K562 (cell line): Measurements from ENCODE around the gene FERMT3. TPM values are rescaled to one million over a fixed set of nuclear protein-coding genes. Genes with fewer than 3 reads are reported as not detected.

Source experiments
- ATAC-seq: fragments of 200-7000 bp; cut with Tn5 transposase; 3 replicates; pipeline ENCODE4 v1.9.1; 2020; ENCODE audit warnings: moderate library complexity
- BruUV-seq: library from RNA; stranded (reverse); fragments of 400-500 nt; replicated peaks from 2 replicates; lab custom pipeline; 2021; lab: Mats Ljungman, UMichigan
- CTCF ChIA-PET: fragments of 300-600 bp; formaldehyde crosslinking; extraction: SDS; loops from one replicate; lab custom pipeline; 2021; ENCODE audit warnings: low intra/inter-chr PET ratio; lab: Yijun Ruan, JAX
- POLR2A ChIA-PET: fragments of 300-600, 350-650 bp; sonication (Branson Sonifier 250); formaldehyde crosslinking; extraction: SDS; loops from one replicate; lab custom pipeline; 2021; ENCODE audit warnings: antibody characterized with exemption, inconsistent platforms; lab: Yijun Ruan, JAX
- DNase-seq, 4 experiments: peaks; one replicate each; pipeline versions ENCODE4 v3.0.0 to v3.0.0-alpha.2; 2011 to 2018; ENCODE audit warnings: low spot score in 3 of 4, mixed read lengths in 3 of 4; ENCODE audit errors: extremely low read depth in 1 of 4
- FAIRE-seq: peaks from 2 replicates; lab custom pipeline; 2011; peaks lifted over from hg19 to GRCh38; lab: Jason Lieb, UNC
- H2AFZ ChIP-seq: 2 replicates; pipeline ENCODE4 v1.6.0; 2011; ENCODE audit warnings: low read depth, low read length, control low read depth, inconsistent platforms
- H3K27ac ChIP-seq: fragments of 200-600 bp; 3 replicates; pipeline ENCODE4 v1.8.0; 2011; ENCODE audit warnings: low read depth, mild to moderate bottlenecking, control low read depth, inconsistent platforms, low read length, moderate library complexity, mixed read lengths; ENCODE audit errors: extremely low read depth
- H3K27me3 ChIP-seq, 2 experiments: fragments of 300-600 bp in 1 of 2; 2 replicates in 1 of 2; 3 replicates in 1 of 2; pipeline versions ENCODE4 v1.6.0 to v1.8.0; 2011; ENCODE audit warnings: inconsistent platforms in 2 of 2, low read length in 2 of 2, mild to moderate bottlenecking in 1 of 2, mixed read lengths in 1 of 2, moderate library complexity in 1 of 2; ENCODE audit not compliant: control insufficient read depth in 2 of 2, insufficient read depth in 2 of 2
- H3K36me3 ChIP-seq: fragments of 300-600 bp; 3 replicates; pipeline ENCODE4 v1.8.0; 2011; ENCODE audit warnings: mild to moderate bottlenecking, low read length, inconsistent platforms; ENCODE audit not compliant: control insufficient read depth, insufficient read depth
- H3K4me1 ChIP-seq, 2 experiments: fragments of 200-600 bp in 1 of 2; replicated peaks in 1 of 2; 2 replicates in 1 of 2; 3 replicates in 1 of 2; pipeline versions ENCODE4 v1.5.1 to v1.8.0; 2011; ENCODE audit warnings: inconsistent platforms in 2 of 2, low read length in 2 of 2, mild to moderate bottlenecking in 1 of 2, mixed read lengths in 1 of 2, moderate library complexity in 1 of 2; ENCODE audit not compliant: control insufficient read depth in 2 of 2, insufficient read depth in 2 of 2
- H3K4me2 ChIP-seq: 2 replicates; pipeline ENCODE4 v1.6.1; 2011; ENCODE audit warnings: low read length, control low read depth, inconsistent platforms, mixed read lengths; ENCODE audit not compliant: insufficient read depth
- H3K4me3 ChIP-seq: fragments of 200-600 bp; sonication (generic), shearing (Covaris generic); 2 replicates; pipeline ENCODE4 v1.5.1; 2016; ENCODE audit warnings: control low read depth, inconsistent platforms
- H3K79me2 ChIP-seq: fragments of 200-600 bp; 3 replicates; pipeline ENCODE4 v1.8.0; 2011; ENCODE audit warnings: low read length, inconsistent platforms; ENCODE audit not compliant: control insufficient read depth, insufficient read depth
- H3K9ac ChIP-seq, 2 experiments: 2 replicates each; pipeline versions ENCODE4 v1.6.0 to v1.6.1; 2011; ENCODE audit warnings: low read depth in 2 of 2, low read length in 2 of 2, control low read depth in 1 of 2, inconsistent platforms in 1 of 2, mild to moderate bottlenecking in 1 of 2, mixed read lengths in 1 of 2; ENCODE audit not compliant: insufficient read depth in 1 of 2
- H3K9me1 ChIP-seq: one replicate; pipeline ENCODE4 v1.6.0; 2011; ENCODE audit warnings: inconsistent platforms, mild to moderate bottlenecking, low read length, moderate library complexity; ENCODE audit not compliant: control insufficient read depth, insufficient read depth
- H3K9me3 ChIP-seq: replicated peaks from 2 replicates; pipeline ENCODE4 v1.5.1; 2011; ENCODE audit warnings: low read depth, low read length, inconsistent platforms; ENCODE audit not compliant: control insufficient read depth, insufficient read depth
- H4K20me1 ChIP-seq: replicated peaks from 2 replicates; pipeline ENCODE4 v1.6.1; 2011; ENCODE audit warnings: low read length, inconsistent platforms, mixed read lengths; ENCODE audit not compliant: control insufficient read depth, insufficient read depth
- ARID1B ChIP-seq: fragments of 450-650 bp; IDR thresholded peaks from 2 replicates; pipeline ENCODE4 v1.6.1; 2016; ENCODE audit warnings: antibody characterized with exemption, mild to moderate bottlenecking, inconsistent platforms
- ASH1L ChIP-seq: fragments of 450-650 bp; IDR thresholded peaks from 2 replicates; pipeline ENCODE4 v1.6.1; 2018; ENCODE audit warnings: borderline replicate concordance, mild to moderate bottlenecking, low read depth; ENCODE audit not compliant: partially characterized antibody
- ETS1 ChIP-seq: conservative IDR thresholded peaks from 2 replicates; pipeline ENCODE4 v1.6.1; 2011; ENCODE audit warnings: low read depth, mild to moderate bottlenecking, low read length; ENCODE audit not compliant: control insufficient read depth
- KAT8 ChIP-seq: fragments of 450-650 bp; IDR thresholded peaks from 2 replicates; pipeline ENCODE4 v1.6.1; 2016; ENCODE audit warnings: low read depth, mild to moderate bottlenecking
- KLF16 ChIP-seq: IDR thresholded peaks from 2 replicates; pipeline ENCODE4 v1.6.1; 2016; ENCODE audit warnings: antibody characterized with exemption
- MAFF ChIP-seq: IDR thresholded peaks from 2 replicates; pipeline ENCODE4 v1.6.1; 2012; ENCODE audit warnings: low read length, improper control_type of control experiment
- MXD1 ChIP-seq: fragments of 250-450 bp; sonication (Bioruptor Pico); IDR thresholded peaks from 2 replicates; pipeline ENCODE4 v1.8.0; 2021; ENCODE audit warnings: borderline replicate concordance, mild to moderate bottlenecking, moderate library complexity; ENCODE audit not compliant: poor library complexity, severe bottlenecking
- NCOR1 ChIP-seq: fragments of 450-650 bp; IDR thresholded peaks from 2 replicates; pipeline ENCODE4 v1.6.1; 2016; ENCODE audit warnings: mild to moderate bottlenecking, moderate library complexity
- NFIX ChIP-seq: fragments of 250-450 bp; sonication (Bioruptor Pico); IDR thresholded peaks from 2 replicates; pipeline ENCODE4 v1.4.0; 2020; ENCODE audit warnings: low read depth, mild to moderate bottlenecking, moderate library complexity
- POLR2G ChIP-seq: fragments of 200-400 bp; formaldehyde crosslinking; IDR thresholded peaks from 2 replicates; pipeline ENCODE4 v1.6.1; 2017; ENCODE audit warnings: low read depth, mild to moderate bottlenecking, antibody characterized with exemption, low read length, moderate library complexity
- POLR3A ChIP-seq: IDR thresholded peaks from 2 replicates; pipeline ENCODE4 v1.6.1; 2011; ENCODE audit warnings: borderline replicate concordance, mild to moderate bottlenecking, moderate library complexity; ENCODE audit not compliant: insufficient read length, insufficient read depth; ENCODE audit errors: extremely low read depth
- RAD51 ChIP-seq: fragments of 450-650 bp; IDR thresholded peaks from 2 replicates; pipeline ENCODE4 v1.7.1; 2016; ENCODE audit warnings: low read depth, mild to moderate bottlenecking, borderline replicate concordance
- RBM15 ChIP-seq: fragments of 200-400 bp; formaldehyde crosslinking; IDR thresholded peaks from 2 replicates; pipeline ENCODE4 v1.6.1; 2018; ENCODE audit warnings: mild to moderate bottlenecking, low read length, moderate library complexity; ENCODE audit not compliant: insufficient read depth
- SMC3 ChIP-seq: conservative IDR thresholded peaks from 2 replicates; pipeline ENCODE4 v1.6.1; 2011; ENCODE audit warnings: low read depth, low read length, improper control_type of control experiment; ENCODE audit not compliant: insufficient read depth
- SOX6 ChIP-seq: fragments of 450-650 bp; IDR thresholded peaks from 2 replicates; pipeline ENCODE4 v1.6.1; 2014; ENCODE audit warnings: mild to moderate bottlenecking
- SRSF3 ChIP-seq: fragments of 200-400 bp; formaldehyde crosslinking; IDR thresholded peaks from 2 replicates; pipeline ENCODE4 v1.6.1; 2016; ENCODE audit warnings: mild to moderate bottlenecking, low read length, moderate library complexity; ENCODE audit not compliant: insufficient read depth
- SUPT5H ChIP-seq: fragments of 450-650 bp; IDR thresholded peaks from 2 replicates; pipeline ENCODE4 v1.6.1; 2016
- TFAP4 ChIP-seq: sonication (generic); formaldehyde crosslinking; IDR thresholded peaks from 2 replicates; pipeline ENCODE4 v1.8.0; 2022; ENCODE audit warnings: missing genetic modification reagents, mild to moderate bottlenecking, moderate library complexity, borderline replicate concordance
- ZNF124 ChIP-seq: sonication (generic); formaldehyde crosslinking; IDR thresholded peaks from 2 replicates; pipeline ENCODE4 v1.8.1; 2022; ENCODE audit warnings: missing genetic modification reagents
- ZNF197 ChIP-seq: fragments of 200-800 bp; sonication (Bioruptor generic); IDR thresholded peaks from 2 replicates; pipeline ENCODE4 v1.6.1; 2016; ENCODE audit warnings: low read depth, missing genetic modification characterization, missing compliant biosample characterization
- ZNF347 ChIP-seq: fragments of 450-650 bp; formaldehyde crosslinking; IDR thresholded peaks from 2 replicates; pipeline ENCODE4 v1.4.0; 2020; ENCODE audit warnings: low read depth, mild to moderate bottlenecking, moderate library complexity
- WGBS: fragments of 100-300 bp; shearing (Covaris generic); methylation state at CpG from one replicate; pipeline ENCODE4 v1.1.6; 2016; ENCODE audit warnings: low coverage, mixed read lengths; ENCODE audit not compliant: insufficient coverage; ENCODE audit errors: missing lambda C conversion rate; 5-methylcytosine and 5-hydroxymethylcytosine counted together
- in situ Hi-C: fragments of 300-500 bp; cut with MboI; formaldehyde crosslinking; loops from 4 replicates; pipeline ENCODE4 v1.15.0; 2018; ENCODE audit warnings: inconsistent platforms, mixed read lengths
- intact Hi-C: fragments of 100-400 bp; cut with micrococcal nuclease; formaldehyde crosslinking; loops from 2 replicates; pipeline ENCODE4 v1.14.2; 2022
- polyA plus RNA-seq, 8 experiments: library from polyadenylated mRNA; depleted of rRNA in 4 of 8; stranded (reverse) in 5 of 8; unstranded in 3 of 8; fragments of >200 nt; fragmentation: Nextera tagmentation in 2 of 8; fragmentation: Illumina TruSeq in 1 of 8; extraction: Ambion mirVana in 2 of 8; extraction: Trizol in 1 of 8; gene quantifications; 2 replicates each; pipeline versions ENCODE4 v1.2.1 to v1.2.3, GENCODE V29; 2011 to 2014; ENCODE audit warnings: inconsistent platforms in 1 of 8, missing spikeins in 1 of 8
- total RNA-seq, 7 experiments: library from RNA; depleted of rRNA in 6 of 7; stranded (reverse); fragments of >200 nt in 6 of 7; fragmentation: Illumina TruSeq in 2 of 7; extraction: Trizol in 2 of 7; gene quantifications; 2 replicates each; pipeline versions ENCODE4 v1.2.1 to v1.2.3, GENCODE V29; 2011 to 2021; ENCODE audit warnings: low replicate concordance in 1 of 7

Gene FERMT3
- total and polyA plus RNA-seq, 9 of the 15 experiments (the other 6 are each of a cell fraction or from before 2014, with no cell fraction given) = 3.2 to 275 (median 79.7) TPM

GRCh38 chr11:64204464-64204989 is 2.0 kb upstream of the FERMT3 start:
- H2AFZ ChIP-seq = no peak overlapping the region
- POLR2A ChIA-PET = interaction anchor here (0.6 to 8.2 kb wide), 9 partner anchors 14 to 152 kb away, joined by 3 to 77 read pairs (median 6); partner anchors contain the start of genes CATSPERZ, ESRRA, NUDT22 and TRPT1
- intact Hi-C loops = loop anchor here (1.0 kb wide), 2 partner anchors 66 to 100 kb away; no protein-coding TSS in a partner anchor
- H3K4me2 ChIP-seq = no peak overlapping the region
- peak; percentile 79 to 96 (median 86) for DNase-seq
- peak; percentile 97 for FAIRE-seq
- peaks cover 40% of the 10 kb centered on the region for H3K79me2 ChIP-seq
- no TSS peak for BruUV-seq
- peak overlapping the region in 1 of 2 experiments; percentile 49; a peak in 1 of 4 replicates for H3K9ac ChIP-seq
- H3K9me1 ChIP-seq = peaks cover 8% of the 10 kb centered on the region
- CTCF ChIA-PET = interaction anchor here (0.7 to 2.6 kb wide), 5 partner anchors 65 to 164 kb away, joined by 4 to 11 read pairs (median 9); no protein-coding TSS in a partner anchor
- H4K20me1 ChIP-seq = no peaks in the 10 kb centered on the region; the same call in 1 of the 2 replicates
- no peaks in the 10 kb centered on the region for H3K27me3 ChIP-seq
- peak; percentile 63 for ATAC-seq
- H3K27ac ChIP-seq = peak overlapping the region; percentile 29; the same call in 2 of the 3 replicates
- H3K36me3 ChIP-seq = peaks cover 89% of the 10 kb centered on the region
- in situ Hi-C loops = no loop called here
- H3K4me3 ChIP-seq = no peak overlapping the region
- H3K4me1 ChIP-seq = peaks cover 36 to 60% of the 10 kb centered on the region in 2 experiments
- H3K9me3 ChIP-seq = no peaks in the 10 kb centered on the region
- WGBS = 21% methylated on average over 7 of the region's 7 CpGs
- TF ChIP-seq KAT8 = no peak
- TF ChIP-seq ZNF197 (CRISPR knock-in tag) = no peak
- peak; percentile 39; the same call in 1 of the 2 replicates for TF ChIP-seq KLF16
- TF ChIP-seq SRSF3 = no peak
- peak; percentile 69 for TF ChIP-seq NFIX (CRISPR knock-in tag)
- TF ChIP-seq POLR2G = no peak
- no peak for TF ChIP-seq RBM15
- peak; percentile 40; the same call in 1 of the 2 replicates for TF ChIP-seq ARID1B
- no peak for TF ChIP-seq POLR3A
- no peak for TF ChIP-seq ZNF124 (CRISPR knock-in tag)
- no peak for TF ChIP-seq MAFF
- no peak for TF ChIP-seq MXD1 (CRISPR knock-in tag)
- TF ChIP-seq TFAP4 (CRISPR knock-in tag) = peak; percentile 96
- 0 out of 2 replicates have a peak, but pooled peaks have one; percentile 10 for TF ChIP-seq SOX6
- TF ChIP-seq ZNF347 (CRISPR knock-in tag) = no peak
- TF ChIP-seq SUPT5H = 0 out of 2 replicates have a peak, but pooled peaks have one; percentile 48
- no peak for TF ChIP-seq ETS1
- TF ChIP-seq SMC3 = peak; percentile 83
- TF ChIP-seq RAD51 = 0 out of 2 replicates have a peak, but pooled peaks have one; percentile 26
- TF ChIP-seq NCOR1 = no peak
- TF ChIP-seq ASH1L = no peak
